Measurements from ENCODE around the gene BRPF3.

BRPF3 gene

GRCh38 chr6:36269834-36270705, 73.5 kb downstream of the BRPF3 start, which contains the start of gene PNPLA1:
TSS of gene PNPLA1 (plus strand) at chr6:36270060. CDS start at chr6:36270460, 400 bp downstream.
- DNase-seq (ENCODE audit: low read depth), result no peak

- no peak for DNase-seq (ENCODE audit: low read depth)
Measured at GRCh38 chr6:36272234-36272633, 75.7 kb downstream of the BRPF3 start.

GRCh38 chr6:36273067-36273466, 76.5 kb downstream of the BRPF3 start:
- DNase-seq (ENCODE audit: low read depth), result no peak

- DNase-seq (ENCODE audit: low read depth), result no peak
Measured at GRCh38 chr6:36273802-36274514, 77.4 kb downstream of the BRPF3 start.

GRCh38 chr6:36276581-36277536, 80.3 kb downstream of the BRPF3 start:
- no peak for DNase-seq (ENCODE audit: low read depth)

GRCh38 chr6:36277946-36278470, 81.5 kb downstream of the BRPF3 start:
- DNase-seq (ENCODE audit: low read depth), result no peak

GRCh38 chr6:36280467-36280866, 83.9 kb downstream of the BRPF3 start:
- DNase-seq (ENCODE audit: low read depth), result no peak

GRCh38 chr6:36280983-36281382, 84.4 kb downstream of the BRPF3 start:
- no peak for DNase-seq (ENCODE audit: low read depth)
